Measurements from ENCODE around the gene DCAF10. TPM values are rescaled to one million over a fixed set of nuclear protein-coding genes. Genes with fewer than 3 reads are reported as not detected.

DCAF10 gene
- total and polyA plus RNA-seq, 2 of the 8 experiments (the other 6 are each of a cell fraction or from before 2014, with no cell fraction given), result 7.1 to 15.0 TPM

DNA sequence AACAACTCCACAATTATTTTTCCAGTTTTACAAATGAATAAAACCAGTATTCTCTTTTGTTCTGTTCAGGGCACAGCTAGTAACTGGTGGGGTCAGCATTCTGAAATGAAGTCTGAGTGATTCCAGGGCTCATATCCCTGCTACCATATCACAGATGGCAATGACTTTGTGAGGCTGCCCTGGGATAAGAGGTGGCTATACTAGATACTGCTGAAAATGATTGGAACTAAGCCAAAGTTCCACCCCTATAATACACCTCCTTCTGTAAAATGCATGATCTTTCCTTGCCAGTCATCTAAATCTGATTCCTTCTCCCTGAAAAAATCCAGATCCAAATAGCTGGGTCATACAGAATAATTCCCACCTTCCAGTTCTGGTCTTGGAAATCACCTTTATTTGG, 88.9 kb downstream of the DCAF10 start:
- H4K8ac ChIP-seq (ENCODE audit: extremely low read depth, insufficient read depth, low read length), result no peak overlapping the region
- no peak overlapping the region for H3K4me3 ChIP-seq (ENCODE audit: extremely low read depth in 1 of 4, insufficient read depth in 2 of 4, low read depth in 3 of 4, low read length in 4 of 4)
- no peak overlapping the region for H3K9ac ChIP-seq (replicated peaks in 1 of 4; ENCODE audit: extremely low read depth in 1 of 4, low read depth in 3 of 4, low read length in 3 of 4)
- H4K20me1 ChIP-seq (replicated peaks in 1 of 2; ENCODE audit: control insufficient read depth in 1 of 2, insufficient read depth in 2 of 2, low read length in 2 of 2), result peaks cover 0 to 2% of the 10 kb centered on the region in 2 experiments
- no peaks in the 10 kb centered on the region; the same call in 1 of the 2 replicates for H3K79me1 ChIP-seq (ENCODE audit: low read depth, low read length)
- H2AFZ ChIP-seq (ENCODE audit: low read length), result no peak overlapping the region
- TF ChIP-seq YY1 (IDR thresholded peaks at IDR 0.05; ENCODE audit: low read depth, low read length) (no peak), TCF12 (IDR thresholded peaks at IDR 0.05; ENCODE audit: low read depth, low read length) (no peak), TBP (IDR thresholded peaks at IDR 0.05; ENCODE audit: low read depth, low read length) (no peak), SP2 (IDR thresholded peaks at IDR 0.05; ENCODE audit: low read length) (no peak), MAFK (IDR thresholded peaks at IDR 0.05; ENCODE audit: low read depth, low read length) (no peak), NRF1 (IDR thresholded peaks at IDR 0.05; ENCODE audit: low read depth, low read length) (no peak), RNF2 (IDR thresholded peaks at IDR 0.05; ENCODE audit: borderline replicate concordance, low read depth, low read length, missing control alignments, poor library complexity, severe bottlenecking) (no peak), TAF7 (optimal IDR thresholded peaks at IDR 0.05; ENCODE audit: borderline replicate concordance, low read depth, low read length) (no peak), EP300 (IDR thresholded peaks at IDR 0.05; ENCODE audit: borderline replicate concordance in 1 of 2, low read depth in 2 of 2, low read length in 2 of 2) (no peak), SIN3A (conservative IDR thresholded peaks at IDR 0.05 in 1 of 2, IDR thresholded peaks at IDR 0.05 in 1 of 2; ENCODE audit: low read depth in 1 of 2, low read length in 2 of 2) (no peak), HDAC2 (IDR thresholded peaks at IDR 0.05; ENCODE audit: borderline replicate concordance in 1 of 2, low read depth in 2 of 2, low read length in 2 of 2) (no peak), E2F6 (IDR thresholded peaks at IDR 0.05) (no peak)
- ChIA-PET CTCF (ENCODE audit: partially characterized antibody) (interaction anchor here (0.6 kb wide), 1 partner anchor 23 kb away, joined by 3 read pairs; no protein-coding TSS in a partner anchor), POLR2A (ENCODE audit: partially characterized antibody) (interaction anchor here (0.9 kb wide), 1 partner anchor 9 kb away, joined by 3 read pairs; no protein-coding TSS in a partner anchor)
- H3K4me2 ChIP-seq (ENCODE audit: insufficient read depth in 1 of 2, low read depth in 2 of 2, low read length in 2 of 2), result no peak overlapping the region
- H2AK5ac ChIP-seq (ENCODE audit: low read depth, low read length), result no peak overlapping the region
- FAIRE-seq, result no peak
- no peak overlapping the region for H2BK5ac ChIP-seq (ENCODE audit: low read depth, low read length)
- H2BK120ac ChIP-seq (replicated peaks; ENCODE audit: low read depth, low read length), result no peak overlapping the region
- no peaks in the 10 kb centered on the region for H3K23me2 ChIP-seq (ENCODE audit: low read depth, low read length)
- H3K18ac ChIP-seq (ENCODE audit: extremely low read depth, low read length), result no peak overlapping the region
- peaks cover 0 to 3% of the 10 kb centered on the region in 2 experiments; a peak in 1 of 4 replicates for H3K9me3 ChIP-seq (ENCODE audit: insufficient read depth in 2 of 2, low read depth in 1 of 2, low read length in 1 of 2)
- no peak overlapping the region for H3K14ac ChIP-seq (ENCODE audit: insufficient read length)
- H4K91ac ChIP-seq (replicated peaks; ENCODE audit: insufficient read length, low read length), result no peak overlapping the region
- no peak overlapping the region for H4K5ac ChIP-seq (ENCODE audit: insufficient read length, low read depth, low read length)
- H3K79me2 ChIP-seq (ENCODE audit: control insufficient read depth in 1 of 2, insufficient read depth in 2 of 2, low read length in 2 of 2), result no peaks in the 10 kb centered on the region
- peaks cover 0 to 22% (median 2%) of the 10 kb centered on the region in 4 experiments; a peak in 3 of 8 replicates for H3K36me3 ChIP-seq (ENCODE audit: control insufficient read depth in 2 of 4, insufficient read depth in 4 of 4, low read length in 3 of 4)
- H3K27me3 ChIP-seq (replicated peaks in 1 of 4; ENCODE audit: control insufficient read depth in 3 of 4, extremely low read depth in 1 of 4, insufficient read depth in 3 of 4, low read length in 3 of 4), result no peaks in the 10 kb centered on the region
- H2BK12ac ChIP-seq (ENCODE audit: low read depth, low read length), result no peak overlapping the region
- no peaks in the 10 kb centered on the region for H3K4me1 ChIP-seq (replicated peaks in 1 of 4; ENCODE audit: control insufficient read depth in 3 of 4, insufficient read depth in 4 of 4, low read length in 3 of 4)
- no peak overlapping the region for H3K27ac ChIP-seq (ENCODE audit: low read depth, low read length)
- H3K4ac ChIP-seq (replicated peaks; ENCODE audit: insufficient read length, low read depth, low read length), result no peak overlapping the region
- no peak overlapping the region for H2BK15ac ChIP-seq (ENCODE audit: low read length)
- H2BK20ac ChIP-seq (ENCODE audit: low read length), result no peak overlapping the region
- no peak overlapping the region for H3K56ac ChIP-seq (replicated peaks; ENCODE audit: insufficient read length, low read depth, low read length)
- H3K23ac ChIP-seq (ENCODE audit: insufficient read length), result no peak overlapping the region
- no peak for DNase-seq (ENCODE audit: low read depth in 1 of 2, low spot score in 2 of 2)

Data from H1 (cell line).